ENCODE measurements around the gene CLEC18C. TPM values are rescaled to one million over a fixed set of nuclear protein-coding genes. Genes with fewer than 3 reads are reported as not detected.
"Not testable (repeated sequence)": the region's sequence is repeated elsewhere in the genome, so short reads cannot be mapped to it uniquely, and the experiment has no call there.

Gene CLEC18C
- total RNA-seq, 4 donors from 2014 or later = 1.0 to 1.9 (median 1.2) TPM; not detected in 1

GRCh38 chr16:70231831-70232230 is 58.2 kb downstream of the CLEC18C start:
- H3K27ac ChIP-seq, H3K27me3 ChIP-seq, H3K4me1 ChIP-seq, H3K4me3 ChIP-seq, H3K9me3 ChIP-seq, DNase-seq: not testable (repeated sequence)
- peaks cover 0 to 43% (median 0%) of the 10 kb centered on the region in 3 donors for H3K36me3 ChIP-seq

Small RNAs within 50 kb of the gene (small RNA-seq; reads per million reads assigned to genes)
- gene AC009060.2 = 0 reads per million in 2 donors

Other genes starting within 250 kb of the CLEC18C start
- gene CLEC18A, start 222.5 kb upstream of the CLEC18C start, total RNA-seq = 1 to 10 TPM in 3 of 4 donors, under 1 TPM in 1; 0.83 to 9.9 (median 4.9) TPM
- gene PDPR, start 59.5 kb upstream of the CLEC18C start, total RNA-seq = 10 to 100 TPM; 30.5 to 55.8 (median 35.9) TPM
- 10 to 100 TPM; 15.7 to 33.4 (median 20.9) TPM for gene EXOSC6, start 78.2 kb downstream of the CLEC18C start, total RNA-seq
- gene AARS1, start 115.7 kb downstream of the CLEC18C start, total RNA-seq = 100 to 1,000 TPM in 1 of 4 donors, 10 to 100 TPM in 3; 30.3 to 102 (median 59.1) TPM
- 10 to 100 TPM; 26.2 to 53.4 (median 42.1) TPM for gene DDX19B, start 125.4 kb downstream of the CLEC18C start, total RNA-seq
- 10 to 100 TPM; 24.2 to 54.5 (median 30.6) TPM for gene DDX19A, start 173.1 kb downstream of the CLEC18C start, total RNA-seq